Kidney (tissue), 14 donors: Measurements from ENCODE around the gene SNTB2. TPM values are rescaled to one million over a fixed set of nuclear protein-coding genes. Genes with fewer than 3 reads are reported as not detected.

Source experiments
- DNase-seq, 5 donors: peaks; one replicate each; pipeline ENCODE4 v3.0.0-alpha.2; 2013 to 2020
- FAIRE-seq: peaks from 2 replicates; lab custom pipeline; 2012; peaks lifted over from hg19 to GRCh38; lab: Jason Lieb, UNC
- H3K27ac ChIP-seq, 2 donors: one replicate each; pipeline ENCODE4 v1.7.0; 2013; ENCODE audit warnings: low read depth in 2 of 2, low read length in 2 of 2, inconsistent platforms in 1 of 2
- H3K27me3 ChIP-seq: one replicate; pipeline ENCODE4 v1.7.1; 2013; ENCODE audit warnings: low read length, inconsistent platforms; ENCODE audit not compliant: control insufficient read depth, insufficient read depth
- H3K36me3 ChIP-seq, 3 donors: one replicate each; pipeline versions ENCODE4 v1.7.0 to v1.7.1; 2013; ENCODE audit warnings: low read length in 3 of 3, control low read depth in 1 of 3, inconsistent platforms in 1 of 3; ENCODE audit not compliant: insufficient read depth in 3 of 3, control insufficient read depth in 2 of 3
- H3K4me1 ChIP-seq, 3 donors: one replicate each; pipeline versions ENCODE4 v1.7.0 to v1.7.1; 2013; ENCODE audit warnings: low read length in 3 of 3, inconsistent platforms in 1 of 3, low read depth in 1 of 3; ENCODE audit not compliant: control insufficient read depth in 2 of 3, insufficient read depth in 2 of 3
- H3K4me3 ChIP-seq, 3 donors: one replicate each; pipeline versions ENCODE4 v1.7.0 to v1.8.1; 2013; ENCODE audit warnings: low read length in 3 of 3, control low read depth in 1 of 3, inconsistent platforms in 1 of 3
- H3K9ac ChIP-seq, 3 donors: one replicate each; pipeline versions ENCODE4 v1.7.0 to v1.7.1; 2013; ENCODE audit warnings: low read length in 3 of 3, control low read depth in 1 of 3, inconsistent platforms in 1 of 3
- H3K9me3 ChIP-seq, 3 donors: one replicate each; pipeline versions ENCODE4 v1.7.0 to v1.7.1; 2013; ENCODE audit warnings: low read length in 3 of 3, control low read depth in 1 of 3, inconsistent platforms in 1 of 3; ENCODE audit not compliant: control insufficient read depth in 2 of 3, insufficient read depth in 1 of 3
- intact Hi-C: fragments of 100-400 bp; cut with DNase I; formaldehyde crosslinking; loops from one replicate; pipeline ENCODE4 v1.11.1; 2022
- polyA plus RNA-seq: library from polyadenylated mRNA; stranded (reverse); fragments of 350-450 nt; fragmentation: Illumina TruSeq; extraction: RNeasy Lipid Tissue Mini Kit (QIAGEN cat#74804); gene quantifications from one replicate; pipeline ENCODE4 v1.2.3, GENCODE V29; 2014; ENCODE audit warnings: low read depth, low replicate concordance; ENCODE audit not compliant: insufficient read depth
- total RNA-seq: library from RNA; stranded (reverse); fragmentation: NEBNext Ultra II Directional; extraction: Animal tissue kit (Norgen Biotek cat#: 25700); gene quantifications from one replicate; pipeline ENCODE4 v1.2.1, GENCODE V29; 2021
- TF ChIP-seq, protein P1 (sequence below): IDR thresholded peaks from 3 replicates; pipeline ENCODE4 v1.5.1; 2012; ENCODE audit warnings: mild to moderate bottlenecking, moderate library complexity, borderline replicate concordance; ENCODE audit not compliant: insufficient read depth; ENCODE audit errors: extremely low read depth
- donor health status: control.
- donor health status: control.
- donor health status: control.
- donor health status: control.
- donor health status: control.
- donor health status: DM: yes; HTN: yes; CAD: no.
- donor health status: Normal renal cell carcinoma (clear cell type).

SNTB2 gene
- total and polyA plus RNA-seq, 2 donors from 2014 or later = 4.8 to 45.1 TPM

DNA sequence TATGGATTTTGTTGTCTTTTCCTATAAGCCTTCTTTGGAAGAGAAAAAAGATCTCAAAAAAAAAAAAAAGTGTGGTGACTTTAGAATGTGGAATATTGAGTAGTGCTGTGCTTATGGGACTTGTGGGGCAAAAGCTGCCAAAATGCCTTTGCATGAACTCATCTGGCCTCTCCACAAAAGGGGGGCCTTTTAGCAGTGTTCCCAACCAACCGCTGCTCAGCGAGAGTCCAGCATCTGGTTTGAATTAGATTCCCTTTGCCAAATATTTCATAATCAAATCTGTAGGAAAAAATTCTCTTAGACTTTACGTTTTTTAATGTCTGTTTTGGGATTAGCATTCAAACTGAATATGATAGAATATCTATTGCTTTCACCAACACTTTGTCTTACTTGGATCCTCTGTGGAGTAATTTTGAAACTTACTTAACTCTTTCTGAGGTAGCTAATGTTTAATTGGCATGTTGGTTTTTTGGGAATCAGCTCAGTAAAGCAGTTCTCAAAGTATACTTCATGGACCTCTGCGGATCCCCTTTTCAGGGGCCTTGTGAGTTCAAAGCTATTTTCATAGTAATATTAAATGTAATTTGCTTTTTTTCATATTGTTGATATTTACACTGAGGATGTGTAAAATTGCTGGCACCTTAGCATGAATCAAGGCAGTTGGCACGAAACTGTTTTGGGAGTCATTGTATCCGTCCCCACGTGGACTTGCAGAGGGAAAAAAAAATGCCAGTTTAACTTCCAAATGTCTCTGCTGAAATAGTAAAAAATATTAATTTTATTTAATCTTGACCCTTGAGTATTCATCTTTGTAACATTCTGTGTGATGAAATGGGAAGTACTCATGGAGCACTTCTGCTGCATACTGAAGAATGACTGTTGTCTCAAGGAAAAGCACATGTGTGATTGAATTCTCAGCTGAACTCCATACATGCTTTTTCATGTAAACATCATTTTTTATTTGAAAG is 89.5 kb downstream of the SNTB2 start:
- FAIRE-seq (no peak), DNase-seq (peak in 1 of 5 donors; percentile 38)
- H3K4me1 ChIP-seq = no peaks in the 10 kb centered on the region
- intact Hi-C loops = no loop called here
- no peak overlapping the region for H3K9ac ChIP-seq
- H3K4me3 ChIP-seq = no peak overlapping the region
- H3K27me3 ChIP-seq = no peaks in the 10 kb centered on the region
- H3K27ac ChIP-seq = no peak overlapping the region
- H3K36me3 ChIP-seq = peaks cover 0 to 2% (median 0%) of the 10 kb centered on the region in 3 donors
- H3K9me3 ChIP-seq = no peaks in the 10 kb centered on the region
- TF ChIP-seq, protein P1, sequence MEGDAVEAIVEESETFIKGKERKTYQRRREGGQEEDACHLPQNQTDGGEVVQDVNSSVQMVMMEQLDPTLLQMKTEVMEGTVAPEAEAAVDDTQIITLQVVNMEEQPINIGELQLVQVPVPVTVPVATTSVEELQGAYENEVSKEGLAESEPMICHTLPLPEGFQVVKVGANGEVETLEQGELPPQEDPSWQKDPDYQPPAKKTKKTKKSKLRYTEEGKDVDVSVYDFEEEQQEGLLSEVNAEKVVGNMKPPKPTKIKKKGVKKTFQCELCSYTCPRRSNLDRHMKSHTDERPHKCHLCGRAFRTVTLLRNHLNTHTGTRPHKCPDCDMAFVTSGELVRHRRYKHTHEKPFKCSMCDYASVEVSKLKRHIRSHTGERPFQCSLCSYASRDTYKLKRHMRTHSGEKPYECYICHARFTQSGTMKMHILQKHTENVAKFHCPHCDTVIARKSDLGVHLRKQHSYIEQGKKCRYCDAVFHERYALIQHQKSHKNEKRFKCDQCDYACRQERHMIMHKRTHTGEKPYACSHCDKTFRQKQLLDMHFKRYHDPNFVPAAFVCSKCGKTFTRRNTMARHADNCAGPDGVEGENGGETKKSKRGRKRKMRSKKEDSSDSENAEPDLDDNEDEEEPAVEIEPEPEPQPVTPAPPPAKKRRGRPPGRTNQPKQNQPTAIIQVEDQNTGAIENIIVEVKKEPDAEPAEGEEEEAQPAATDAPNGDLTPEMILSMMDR = no peak

DNA sequence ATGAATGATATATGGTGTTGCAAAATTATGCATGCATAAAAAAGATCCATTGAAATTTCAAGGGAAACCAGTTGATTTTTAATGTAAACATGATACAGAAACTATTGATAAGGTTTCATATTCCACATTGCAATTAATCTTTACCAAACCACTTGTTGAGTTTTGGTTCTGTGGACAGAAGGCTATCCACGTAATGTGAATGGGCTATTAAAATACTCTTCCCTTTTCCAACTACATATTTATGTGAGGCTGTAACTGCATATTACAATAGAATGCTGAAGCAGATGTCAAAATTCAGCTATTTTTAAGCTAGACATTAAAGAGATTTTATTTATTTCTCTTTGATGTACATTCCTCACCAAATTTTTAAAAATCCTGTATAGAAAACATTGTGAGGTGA is 90.4 kb downstream of the SNTB2 start:
- intact Hi-C loops = no loop called here
- TF ChIP-seq, protein P1 = no peak
- no peak for FAIRE-seq
- Histone ChIP-seq H3K9me3 (no peaks in the 10 kb centered on the region), H3K36me3 (peaks cover 0 to 2% (median 0%) of the 10 kb centered on the region in 3 donors), H3K4me1 (no peaks in the 10 kb centered on the region), H3K4me3 (no peak overlapping the region), H3K27me3 (no peaks in the 10 kb centered on the region), H3K9ac (no peak overlapping the region), H3K27ac (no peak overlapping the region)
- DNase-seq = no peak

GRCh38 chr16:69283851-69284250 is 96.9 kb downstream of the SNTB2 start:
- Histone ChIP-seq H3K9me3 (no peaks in the 10 kb centered on the region), H3K9ac (no peak overlapping the region), H3K27ac (no peak overlapping the region), H3K27me3 (no peaks in the 10 kb centered on the region), H3K36me3 (peaks cover 0 to 9% (median 0%) of the 10 kb centered on the region in 3 donors), H3K4me3 (no peak overlapping the region), H3K4me1 (no peaks in the 10 kb centered on the region)
- TF ChIP-seq, protein P1 = no peak
- DNase-seq = no peak
- intact Hi-C loops = no loop called here
- FAIRE-seq = no peak
